Caco-2 (cell line): ENCODE results near the gene RBM8A. TPM values are rescaled to one million over a fixed set of nuclear protein-coding genes. Genes with fewer than 3 reads are reported as not detected.
A peak's percentile ranks its signal among the peaks of the same experiment; 100 is the strongest.

Experiments
- Bru-seq: library from RNA; stranded (reverse); fragments of 400-500 nt; gene quantifications from one replicate; lab custom pipeline; 2021; lab: Mats Ljungman, UMichigan
- BruChase-seq, 2 experiments: library from RNA; stranded (reverse); fragments of 400-500 nt; gene quantifications; one replicate each; lab custom pipeline; 2021; lab: Mats Ljungman, UMichigan
- BruUV-seq: library from RNA; stranded (reverse); fragments of 400-500 nt; replicated peaks from 2 replicates; lab custom pipeline; 2021; lab: Mats Ljungman, UMichigan
- CTCF ChIA-PET: fragments of 300-600 bp; sonication (Branson Sonifier 250); formaldehyde crosslinking; loops from one replicate; lab custom pipeline; 2022; ENCODE audit warnings: antibody characterized with exemption; lab: Charles Lee
- POLR2A ChIA-PET: fragments of 300-600 bp; sonication (Branson Sonifier 250); formaldehyde crosslinking; loops from one replicate; lab custom pipeline; 2022; ENCODE audit warnings: antibody characterized with exemption; lab: Charles Lee
- DNase-seq, 2 experiments: peaks; one replicate each; pipeline versions ENCODE4 v3.0.0 to v3.0.0-alpha.2; 2020 to 2022
- H3K27me3 ChIP-seq: replicated peaks from 2 replicates; pipeline ENCODE4 v1.6.0; 2011; ENCODE audit warnings: low read length; ENCODE audit not compliant: control insufficient read depth, insufficient read depth
- H3K36me3 ChIP-seq: 2 replicates; pipeline ENCODE4 v1.5.1; 2011; ENCODE audit warnings: low read length; ENCODE audit not compliant: control insufficient read depth, insufficient read depth
- H3K4me1 ChIP-seq: fragments of 250-450 bp; sonication (Bioruptor Pico); 2 replicates; pipeline ENCODE4 v1.5.1; 2020; ENCODE audit warnings: mild to moderate bottlenecking
- H3K4me3 ChIP-seq: 2 replicates; pipeline ENCODE4 v1.5.1; 2011; ENCODE audit warnings: low read depth, mild to moderate bottlenecking, control low read depth, low read length
- H3K9me3 ChIP-seq: fragments of 250-450 bp; sonication (Bioruptor Pico); 2 replicates; pipeline ENCODE4 v1.5.1; 2020; ENCODE audit warnings: mild to moderate bottlenecking, moderate library complexity
- H3K27ac Mint-ChIP-seq: one replicate; pipeline ENCODE4 v1.8.0; 2022; ENCODE audit warnings: mixed read lengths; ENCODE audit not compliant: unreplicated experiment
- H3K27me3 Mint-ChIP-seq: one replicate; pipeline ENCODE4 v1.8.0; 2022; ENCODE audit warnings: mixed read lengths; ENCODE audit not compliant: insufficient read depth, unreplicated experiment
- H3K36me3 Mint-ChIP-seq: one replicate; pipeline ENCODE4 v1.8.0; 2022; ENCODE audit warnings: mild to moderate bottlenecking, mixed read lengths; ENCODE audit not compliant: insufficient read depth, unreplicated experiment
- H3K4me1 Mint-ChIP-seq: one replicate; pipeline ENCODE4 v1.8.0; 2022; ENCODE audit warnings: low read depth, mixed read lengths; ENCODE audit not compliant: unreplicated experiment
- H3K4me3 Mint-ChIP-seq: one replicate; pipeline ENCODE4 v1.8.0; 2022; ENCODE audit warnings: mild to moderate bottlenecking, moderate library complexity, mixed read lengths; ENCODE audit not compliant: unreplicated experiment
- H3K9me3 Mint-ChIP-seq: one replicate; pipeline ENCODE4 v1.8.0; 2022; ENCODE audit warnings: mixed read lengths; ENCODE audit not compliant: unreplicated experiment
- CTCF ChIP-seq, 2 experiments: fragments of 200-600 bp in 1 of 2; IDR thresholded peaks; 1 replicate in 1 of 2; 2 replicates in 1 of 2; pipeline versions ENCODE4 v1.5.1 to v1.8.0; 2011 to 2022; ENCODE audit warnings: antibody characterized with exemption in 1 of 2, control low read depth in 1 of 2, inconsistent platforms in 1 of 2, low read depth in 1 of 2, low read length in 1 of 2, mild to moderate bottlenecking in 1 of 2, moderate library complexity in 1 of 2; ENCODE audit not compliant: insufficient read depth in 1 of 2, severe bottlenecking in 1 of 2, unreplicated experiment in 1 of 2
- intact Hi-C: fragments of 100-400 bp; cut with micrococcal nuclease; formaldehyde crosslinking; loops from one replicate; pipeline ENCODE4 v1.10.0; 2022; ENCODE audit not compliant: unreplicated experiment
- long read RNA-seq: library from polyadenylated mRNA; stranded (forward); transcript quantifications from one replicate; pipeline ENCODE4 v2.0.0, GENCODE V29; 2022
- total RNA-seq: library from RNA; stranded (reverse); gene quantifications from 2 replicates; pipeline ENCODE4 v1.2.3, GENCODE V29; 2022

Gene RBM8A
- total RNA-seq (178 and 185 TPM in 2 replicates), Bru-seq, nascent RNA (percentile 95 among the genes with signal in this experiment), BruChase-seq, experiment 1, labeled RNA remaining after a 2-hour chase (percentile 97 among the genes with signal in this experiment), BruChase-seq, experiment 2, labeled RNA remaining after a 6-hour chase (percentile 99 among the genes with signal in this experiment)
- long read RNA-seq, full-length matches to known transcripts: 207 of 266 reads
- long read RNA-seq, partial matches to known transcripts: 36 of 266 reads
- long read RNA-seq, other reads (novel, unspliced or antisense): 23 of 266 reads

- Mint-ChIP-seq H3K27ac (no peak within 1 kb of the TSS), H3K4me1 (peaks cover 6% of the 10 kb centered on the region), H3K27me3 (no peaks in the 10 kb centered on the region), H3K36me3 (peaks cover 5% of the 10 kb centered on the region), H3K4me3 (no peak within 1 kb of the TSS), H3K9me3 (no peaks in the 10 kb centered on the region)
- H3K9me3 ChIP-seq: no peaks in the 10 kb centered on the region
- ChIA-PET POLR2A (interaction anchor here (0.9 to 2.8 kb wide), 10 partner anchors 8 to 125 kb away, joined by 3 to 25 read pairs (median 7); partner anchors contain the start of genes ANKRD34A, LIX1L, NUDT17 and PEX11B), CTCF (interaction anchor here (0.6 to 1.9 kb wide), 8 partner anchors 9 to 68 kb away, joined by 3 to 15 read pairs (median 6); partner anchors contain the start of genes ANKRD34A, LIX1L, PIAS3 and POLR3GL)
- intact Hi-C loops: loop anchor here (2.0 to 5.0 kb wide), 3 partner anchors 35 to 50 kb away; no protein-coding TSS in a partner anchor
- no peaks in the 10 kb centered on the region for H3K27me3 ChIP-seq
- peaks cover 3% of the 10 kb centered on the region for H3K4me1 ChIP-seq
- H3K36me3 ChIP-seq: no peaks in the 10 kb centered on the region
- no TSS peak for BruUV-seq
- peak within 1 kb of the TSS; percentile 84 for H3K4me3 ChIP-seq
- peak; percentile 95 to 97 for DNase-seq
- TF ChIP-seq CTCF (IDR thresholded peaks at IDR 0.05; ENCODE audit: insufficient read depth in 1 of 2, low read depth in 1 of 2, low read length in 1 of 2, severe bottlenecking in 1 of 2, unreplicated experiment in 1 of 2): peak; percentile 73 to 74
Measured at GRCh38 chr1:145927063-145927886, at the start of gene RBM8A. TSS of gene RBM8A (minus strand) at chr1:145927484. CDS start at chr1:145927426, 58 bp downstream.

- H3K27ac Mint-ChIP-seq: no peak overlapping the region
- Histone ChIP-seq H3K4me3 (no peak overlapping the region), H3K36me3 (no peaks in the 10 kb centered on the region), H3K27me3 (no peaks in the 10 kb centered on the region), H3K9me3 (no peaks in the 10 kb centered on the region), H3K4me1 (peaks cover 32% of the 10 kb centered on the region)
- no TSS peak for BruUV-seq
- no peaks in the 10 kb centered on the region for H3K36me3 Mint-ChIP-seq
- ChIA-PET CTCF (interaction anchor here (0.6 to 3.1 kb wide), 8 partner anchors 13 to 131 kb away, joined by 3 to 22 read pairs (median 7); partner anchors contain the start of genes ANKRD34A, LIX1L, NUDT17 and PIAS3), POLR2A (no interaction called here)
- TF ChIP-seq CTCF (IDR thresholded peaks at IDR 0.05; ENCODE audit: insufficient read depth in 1 of 2, low read depth in 1 of 2, low read length in 1 of 2, severe bottlenecking in 1 of 2, unreplicated experiment in 1 of 2): no peak
- no peaks in the 10 kb centered on the region for H3K4me1 Mint-ChIP-seq
- no peaks in the 10 kb centered on the region for H3K9me3 Mint-ChIP-seq
- H3K27me3 Mint-ChIP-seq: no peaks in the 10 kb centered on the region
- H3K4me3 Mint-ChIP-seq: no peak overlapping the region
- intact Hi-C loops: loop anchor here (1.0 to 5.0 kb wide), 4 partner anchors 30 to 85 kb away; partner anchors contain the start of gene RBM8A
- no peak for DNase-seq
Measured at GRCh38 chr1:145977016-145977415, 49.7 kb upstream of the RBM8A start.

GRCh38 chr1:145975216-145975615 lies 47.9 kb upstream of the RBM8A start:
- Mint-ChIP-seq H3K4me1 (no peaks in the 10 kb centered on the region), H3K4me3 (no peak overlapping the region)
- CTCF ChIA-PET: no interaction called here

More at GRCh38 chr1:145975216-145975615, 47.9 kb upstream of the RBM8A start:
- no peak overlapping the region for H3K4me3 ChIP-seq
- BruUV-seq: no TSS peak
- Mint-ChIP-seq H3K27me3 (no peaks in the 10 kb centered on the region), H3K9me3 (no peaks in the 10 kb centered on the region), H3K36me3 (no peaks in the 10 kb centered on the region), H3K27ac (no peak overlapping the region)
- POLR2A ChIA-PET: interaction anchor here (0.5 kb wide), 1 partner anchor 65 kb away, joined by 6 read pairs; no protein-coding TSS in a partner anchor
- H3K27me3 ChIP-seq: no peaks in the 10 kb centered on the region
- DNase-seq: no peak
- intact Hi-C loops: loop anchor here (5.0 kb wide), 1 partner anchor 48 kb away; the partner anchor contains the start of gene RBM8A
- H3K36me3 ChIP-seq: no peaks in the 10 kb centered on the region
- H3K9me3 ChIP-seq: no peaks in the 10 kb centered on the region
- peaks cover 24% of the 10 kb centered on the region for H3K4me1 ChIP-seq
- no peak for TF ChIP-seq CTCF (IDR thresholded peaks at IDR 0.05; ENCODE audit: insufficient read depth in 1 of 2, low read depth in 1 of 2, low read length in 1 of 2, severe bottlenecking in 1 of 2, unreplicated experiment in 1 of 2)
